Stimulated activated CD8-positive, alpha-beta memory T cell treated with anti-CD3 and anti-CD28 coated beads, Interleukin-15, amount 100 ng/mL, for 48 hours (primary cell): ENCODE data around the gene FLT1.

Experiments
- DNase-seq, 2 donors: peaks; one replicate each; pipeline ENCODE4 v3.0.0-alpha.2; 2020; ENCODE audit warnings: low read depth in 2 of 2

The FLT1 gene, protein sequence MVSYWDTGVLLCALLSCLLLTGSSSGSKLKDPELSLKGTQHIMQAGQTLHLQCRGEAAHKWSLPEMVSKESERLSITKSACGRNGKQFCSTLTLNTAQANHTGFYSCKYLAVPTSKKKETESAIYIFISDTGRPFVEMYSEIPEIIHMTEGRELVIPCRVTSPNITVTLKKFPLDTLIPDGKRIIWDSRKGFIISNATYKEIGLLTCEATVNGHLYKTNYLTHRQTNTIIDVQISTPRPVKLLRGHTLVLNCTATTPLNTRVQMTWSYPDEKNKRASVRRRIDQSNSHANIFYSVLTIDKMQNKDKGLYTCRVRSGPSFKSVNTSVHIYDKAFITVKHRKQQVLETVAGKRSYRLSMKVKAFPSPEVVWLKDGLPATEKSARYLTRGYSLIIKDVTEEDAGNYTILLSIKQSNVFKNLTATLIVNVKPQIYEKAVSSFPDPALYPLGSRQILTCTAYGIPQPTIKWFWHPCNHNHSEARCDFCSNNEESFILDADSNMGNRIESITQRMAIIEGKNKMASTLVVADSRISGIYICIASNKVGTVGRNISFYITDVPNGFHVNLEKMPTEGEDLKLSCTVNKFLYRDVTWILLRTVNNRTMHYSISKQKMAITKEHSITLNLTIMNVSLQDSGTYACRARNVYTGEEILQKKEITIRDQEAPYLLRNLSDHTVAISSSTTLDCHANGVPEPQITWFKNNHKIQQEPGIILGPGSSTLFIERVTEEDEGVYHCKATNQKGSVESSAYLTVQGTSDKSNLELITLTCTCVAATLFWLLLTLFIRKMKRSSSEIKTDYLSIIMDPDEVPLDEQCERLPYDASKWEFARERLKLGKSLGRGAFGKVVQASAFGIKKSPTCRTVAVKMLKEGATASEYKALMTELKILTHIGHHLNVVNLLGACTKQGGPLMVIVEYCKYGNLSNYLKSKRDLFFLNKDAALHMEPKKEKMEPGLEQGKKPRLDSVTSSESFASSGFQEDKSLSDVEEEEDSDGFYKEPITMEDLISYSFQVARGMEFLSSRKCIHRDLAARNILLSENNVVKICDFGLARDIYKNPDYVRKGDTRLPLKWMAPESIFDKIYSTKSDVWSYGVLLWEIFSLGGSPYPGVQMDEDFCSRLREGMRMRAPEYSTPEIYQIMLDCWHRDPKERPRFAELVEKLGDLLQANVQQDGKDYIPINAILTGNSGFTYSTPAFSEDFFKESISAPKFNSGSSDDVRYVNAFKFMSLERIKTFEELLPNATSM (N-terminal part only)

GRCh38 chr13:28494778-28495537 lies at the start of gene FLT1:
Gene FLT1, minus strand, starts transcription at chr13:28495128. Its CDS starts 285 bp downstream, at chr13:28494843.
- DNase-seq = no peak

DNA sequence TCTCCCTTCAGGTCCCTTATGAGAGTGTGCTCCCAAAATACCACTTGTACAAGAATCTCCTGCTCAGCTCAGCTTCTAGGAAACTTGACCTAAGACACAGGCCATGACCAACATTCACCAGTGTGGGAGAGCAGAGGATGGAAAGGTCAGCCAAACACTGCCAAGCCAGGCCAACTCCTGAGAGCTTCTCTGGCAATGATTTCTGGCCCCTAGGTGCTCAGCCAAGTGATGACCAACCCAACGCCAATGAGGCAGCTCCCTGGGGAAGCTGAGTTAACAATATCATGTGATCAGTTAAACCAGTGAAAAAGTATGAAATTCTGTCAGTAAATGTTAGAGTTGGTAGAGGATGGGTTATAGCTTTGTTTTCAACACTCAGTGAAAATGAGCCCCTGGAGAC lies 49.1 kb upstream of the FLT1 start:
- no peak for DNase-seq

- peak in 1 of 2 donors; percentile 8 for DNase-seq
Observed at GRCh38 chr13:28542804-28543203, 47.9 kb upstream of the FLT1 start.

- DNase-seq = no peak
Observed at GRCh38 chr13:28541966-28542365, 47.0 kb upstream of the FLT1 start.

- DNase-seq = peak in 1 of 2 donors; percentile 17
Observed at GRCh38 chr13:28540612-28541011, 45.7 kb upstream of the FLT1 start.

DNA sequence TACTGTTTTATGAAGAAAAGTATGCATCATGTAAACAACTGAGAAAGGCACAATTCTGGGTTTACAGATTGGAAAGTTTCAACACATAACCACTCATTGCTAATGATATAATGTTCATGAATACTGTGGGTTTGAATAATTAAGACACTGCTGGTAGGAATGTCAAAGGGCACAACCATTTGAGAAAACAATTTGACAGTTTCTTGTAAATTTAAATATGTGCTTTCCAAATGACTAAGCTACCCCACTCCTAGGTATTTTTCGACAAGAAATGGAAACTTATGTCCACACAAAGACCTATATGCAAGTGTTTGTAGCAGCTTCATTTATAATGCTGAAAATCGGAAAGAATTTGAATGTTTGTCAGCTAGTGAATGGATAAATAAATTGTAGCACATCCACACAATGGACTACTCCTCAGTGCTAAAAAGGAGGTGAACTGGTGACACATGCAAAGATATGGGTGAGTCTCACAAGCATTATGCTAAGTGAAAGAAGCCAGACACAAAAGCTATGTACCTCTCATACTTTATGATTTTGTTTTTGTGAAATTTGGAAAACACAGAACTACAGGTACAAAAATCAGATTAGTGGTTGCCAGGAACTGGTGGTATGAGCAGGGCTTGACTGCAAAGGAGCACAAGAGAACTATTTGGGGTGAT lies 44.8 kb upstream of the FLT1 start:
- no peak for DNase-seq

DNA sequence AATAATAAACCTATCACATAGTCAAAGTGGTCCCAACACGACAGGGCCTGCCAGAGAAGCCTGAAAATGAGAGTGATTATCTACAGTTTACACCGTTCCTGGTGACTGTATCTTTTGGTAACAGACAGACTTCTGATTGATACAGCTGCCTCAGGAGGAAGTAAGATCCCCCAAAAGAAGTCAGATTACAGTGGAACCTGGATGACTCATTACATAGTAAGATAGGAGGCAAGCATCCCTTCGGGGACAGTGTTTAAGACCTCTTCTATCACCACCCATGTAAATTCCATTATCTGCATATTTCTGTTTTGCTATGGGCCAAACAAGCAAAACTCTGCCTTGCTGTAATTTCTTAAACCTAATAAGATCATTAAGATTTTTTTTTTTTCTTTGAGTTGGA lies 44.0 kb upstream of the FLT1 start:
- DNase-seq = no peak

DNA sequence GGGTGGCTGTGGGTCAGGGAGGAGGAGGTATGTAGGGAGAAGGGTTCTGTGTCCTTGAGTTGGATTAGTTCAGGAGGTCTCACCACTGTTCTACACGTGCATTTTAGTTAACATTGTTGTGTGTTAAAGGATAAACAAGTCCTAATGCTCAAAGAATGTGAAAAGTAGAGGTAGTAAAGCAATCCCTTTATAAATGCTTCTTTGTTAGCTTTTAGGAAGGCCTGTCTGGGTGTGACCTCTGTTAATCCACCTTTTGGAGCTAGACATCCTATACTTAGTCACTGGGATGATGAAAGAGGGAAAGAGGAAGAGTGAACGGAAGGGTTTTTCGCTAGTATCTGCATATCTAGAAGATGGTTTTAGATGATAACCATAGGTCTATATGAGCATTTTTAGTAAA lies 42.2 kb upstream of the FLT1 start:
- DNase-seq = no peak

- no peak for DNase-seq
Observed at GRCh38 chr13:28536371-28536770, 41.4 kb upstream of the FLT1 start.

GRCh38 chr13:28535734-28536133 lies 40.8 kb upstream of the FLT1 start:
- no peak for DNase-seq

DNA sequence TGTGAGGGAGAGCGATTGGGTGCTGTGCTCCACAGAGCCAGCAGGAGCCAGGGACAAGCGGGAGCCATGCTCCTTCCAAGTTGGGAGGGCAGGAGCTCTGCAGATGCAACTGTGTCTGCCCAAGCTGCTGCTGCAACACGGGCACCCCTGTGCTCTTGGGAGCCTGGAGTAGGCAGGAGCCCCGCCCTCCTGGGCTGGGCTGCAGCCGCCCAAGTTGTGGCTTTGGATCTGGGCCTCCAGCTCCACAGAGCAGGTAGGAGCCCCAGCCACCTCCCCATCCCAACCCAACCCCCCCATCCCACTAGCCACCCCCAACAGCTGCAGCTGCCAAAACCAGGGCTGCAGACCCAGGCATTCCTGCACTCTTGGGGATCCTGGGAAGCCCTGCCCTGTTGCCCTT lies 39.9 kb upstream of the FLT1 start:
- no peak for DNase-seq

DNA sequence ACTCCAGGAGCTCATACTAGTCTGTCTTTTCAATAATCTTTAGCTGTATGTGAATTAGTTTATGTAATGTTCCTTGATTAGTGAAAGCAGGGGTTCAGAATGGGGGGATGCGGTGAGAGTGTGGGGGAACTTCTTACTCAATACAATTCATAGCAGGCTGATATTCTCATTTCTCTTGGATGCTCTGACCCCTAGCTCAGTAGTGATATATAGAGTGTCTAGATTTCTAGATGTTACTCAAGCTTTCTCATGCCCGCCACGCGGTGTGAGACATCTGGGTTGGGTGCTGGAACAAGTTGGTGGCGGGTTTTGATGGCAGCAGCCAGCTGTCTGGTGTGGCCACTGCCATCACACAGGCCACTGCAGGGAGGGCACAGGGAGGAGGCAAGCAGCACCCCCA lies 39.3 kb upstream of the FLT1 start:
- no peak for DNase-seq

GRCh38 chr13:28533441-28534166 lies 38.7 kb upstream of the FLT1 start:
- DNase-seq = no peak

GRCh38 chr13:28533125-28533436 lies 38.2 kb upstream of the FLT1 start:
- no peak for DNase-seq

- no peak for DNase-seq
Observed at GRCh38 chr13:28532388-28533124, 37.6 kb upstream of the FLT1 start.

DNA sequence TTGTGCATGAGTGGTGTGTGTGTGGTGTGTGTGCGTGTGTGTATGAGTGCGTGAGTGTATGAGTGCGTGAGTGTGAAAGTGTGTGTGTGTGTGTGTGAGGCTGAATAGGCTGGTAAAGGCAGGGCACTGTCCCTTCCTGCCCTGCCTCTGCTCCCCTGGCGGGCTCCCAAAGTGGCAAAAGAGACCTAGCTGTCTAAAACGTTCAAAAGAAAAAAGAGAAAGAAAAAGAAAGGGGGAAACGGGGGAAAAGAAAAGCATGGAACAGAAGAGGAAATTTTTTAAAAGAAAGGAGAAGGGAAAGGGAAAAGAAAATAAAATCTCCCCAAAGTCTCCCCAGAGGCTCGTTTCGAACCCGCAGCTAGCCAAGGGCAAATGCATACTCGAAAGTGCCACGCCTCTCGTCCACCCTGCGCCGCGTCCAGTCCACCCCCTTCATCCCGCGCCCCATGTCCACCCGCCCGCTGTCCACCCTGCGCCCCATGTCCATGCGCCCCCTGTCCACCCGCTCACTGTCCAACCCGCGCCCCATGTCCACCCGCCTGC lies 37.0 kb upstream of the FLT1 start:
- no peak for DNase-seq

DNA sequence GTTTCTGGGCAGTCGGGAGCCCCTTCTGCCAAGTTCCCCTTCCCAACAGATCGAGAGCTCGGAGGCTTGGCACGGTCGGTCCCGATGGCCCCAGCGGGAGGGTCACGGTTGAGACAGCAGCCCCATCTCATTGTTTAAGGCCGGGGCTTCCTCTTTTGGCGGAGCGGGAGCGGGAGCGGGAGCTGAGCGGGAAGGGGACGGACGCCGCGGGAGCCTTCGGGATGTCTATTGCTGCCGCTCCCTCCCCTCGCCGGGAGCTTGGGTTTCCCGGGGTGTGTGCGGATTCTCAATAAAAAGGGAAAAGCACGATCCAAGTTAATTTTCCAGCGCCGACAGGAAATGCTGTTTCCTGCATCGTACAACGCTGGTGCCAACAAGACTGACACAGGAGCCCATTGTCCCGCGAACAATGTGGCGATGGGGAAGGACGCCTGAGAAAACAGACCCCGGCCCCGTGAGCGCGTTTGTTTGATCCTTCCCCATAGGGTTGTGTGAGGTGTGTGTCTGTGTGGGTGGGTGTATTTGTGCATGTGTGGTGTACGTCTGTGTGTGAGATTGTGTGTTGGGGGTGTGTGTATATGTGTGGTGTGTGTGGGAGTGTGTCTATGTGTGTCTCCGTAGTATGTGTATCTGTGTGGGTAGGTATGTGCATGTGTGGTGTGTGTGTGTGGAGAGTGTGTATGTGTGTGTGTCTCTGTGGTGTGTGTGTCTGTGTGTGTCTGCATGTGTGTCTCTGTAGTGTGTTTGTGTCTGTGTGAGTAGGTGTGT lies 36.3 kb upstream of the FLT1 start:
- DNase-seq = no peak

- DNase-seq = no peak
Observed at GRCh38 chr13:28530729-28531076, 35.8 kb upstream of the FLT1 start.

DNA sequence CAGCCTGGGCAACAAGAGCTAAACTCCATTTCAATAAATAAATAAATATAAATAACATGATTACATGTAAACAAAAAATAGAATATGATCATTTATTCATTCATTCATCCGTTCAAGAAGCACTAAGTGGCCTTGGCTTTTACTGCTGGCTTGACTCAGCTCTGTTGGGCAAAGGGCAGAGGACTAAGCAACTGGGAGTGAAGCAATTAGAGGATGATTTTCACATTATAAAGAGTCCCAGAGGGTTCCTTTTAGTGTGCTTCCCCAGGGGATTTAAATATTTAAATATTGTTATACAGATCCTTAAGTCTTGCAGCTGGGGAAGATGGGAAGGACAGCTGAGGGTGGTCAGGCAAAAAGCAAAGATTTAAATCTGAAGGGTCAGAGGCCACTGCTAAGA lies 34.9 kb upstream of the FLT1 start:
- DNase-seq = no peak
